Measurements from ENCODE around the gene FGF4. TPM values are rescaled to one million over a fixed set of nuclear protein-coding genes. Genes with fewer than 3 reads are reported as not detected.

FGF4 gene
- total and polyA plus RNA-seq, 12 donors = not detected

DNA sequence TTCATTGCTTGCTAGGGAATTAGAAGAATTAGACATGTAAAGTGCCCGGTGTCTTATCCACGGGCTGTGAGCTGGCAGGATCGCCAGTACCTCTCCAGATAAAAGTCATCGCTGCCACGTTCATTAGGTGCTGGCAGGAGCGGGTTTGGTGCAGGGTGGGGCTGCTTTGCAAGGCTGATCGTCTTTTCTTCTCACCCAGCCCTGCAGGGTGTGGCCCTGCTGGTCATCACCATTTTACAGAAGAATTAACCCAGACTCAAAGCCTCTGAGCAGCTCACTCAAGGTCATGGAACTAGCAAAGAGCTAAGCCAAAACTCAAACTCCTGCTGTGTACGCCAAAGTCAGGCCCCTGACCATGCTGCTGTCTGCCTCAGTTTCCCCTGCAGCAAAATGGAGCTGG lies 6.1 kb upstream of the FGF4 start:
- intact Hi-C loops (cut with DNase I) = no loop called here
- no peaks in the 10 kb centered on the region for H3K4me1 ChIP-seq
- 50 to 68% methylated on average over 8 of the region's 8 CpGs for WGBS, 2 donors
- TF ChIP-seq, protein P1, sequence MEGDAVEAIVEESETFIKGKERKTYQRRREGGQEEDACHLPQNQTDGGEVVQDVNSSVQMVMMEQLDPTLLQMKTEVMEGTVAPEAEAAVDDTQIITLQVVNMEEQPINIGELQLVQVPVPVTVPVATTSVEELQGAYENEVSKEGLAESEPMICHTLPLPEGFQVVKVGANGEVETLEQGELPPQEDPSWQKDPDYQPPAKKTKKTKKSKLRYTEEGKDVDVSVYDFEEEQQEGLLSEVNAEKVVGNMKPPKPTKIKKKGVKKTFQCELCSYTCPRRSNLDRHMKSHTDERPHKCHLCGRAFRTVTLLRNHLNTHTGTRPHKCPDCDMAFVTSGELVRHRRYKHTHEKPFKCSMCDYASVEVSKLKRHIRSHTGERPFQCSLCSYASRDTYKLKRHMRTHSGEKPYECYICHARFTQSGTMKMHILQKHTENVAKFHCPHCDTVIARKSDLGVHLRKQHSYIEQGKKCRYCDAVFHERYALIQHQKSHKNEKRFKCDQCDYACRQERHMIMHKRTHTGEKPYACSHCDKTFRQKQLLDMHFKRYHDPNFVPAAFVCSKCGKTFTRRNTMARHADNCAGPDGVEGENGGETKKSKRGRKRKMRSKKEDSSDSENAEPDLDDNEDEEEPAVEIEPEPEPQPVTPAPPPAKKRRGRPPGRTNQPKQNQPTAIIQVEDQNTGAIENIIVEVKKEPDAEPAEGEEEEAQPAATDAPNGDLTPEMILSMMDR (IDR thresholded peaks at IDR 0.05) = no peak
- no peak for ATAC-seq
- H3K27me3 ChIP-seq = peaks cover 0 to 46% (median 26%) of the 10 kb centered on the region in 7 donors
- no peaks in the 10 kb centered on the region for H3K36me3 ChIP-seq
- H3K4me3 ChIP-seq = no peak overlapping the region
- no peak for DNase-seq
- no peak overlapping the region for H3K27ac ChIP-seq
- no peaks in the 10 kb centered on the region for H3K9me3 ChIP-seq

DNA sequence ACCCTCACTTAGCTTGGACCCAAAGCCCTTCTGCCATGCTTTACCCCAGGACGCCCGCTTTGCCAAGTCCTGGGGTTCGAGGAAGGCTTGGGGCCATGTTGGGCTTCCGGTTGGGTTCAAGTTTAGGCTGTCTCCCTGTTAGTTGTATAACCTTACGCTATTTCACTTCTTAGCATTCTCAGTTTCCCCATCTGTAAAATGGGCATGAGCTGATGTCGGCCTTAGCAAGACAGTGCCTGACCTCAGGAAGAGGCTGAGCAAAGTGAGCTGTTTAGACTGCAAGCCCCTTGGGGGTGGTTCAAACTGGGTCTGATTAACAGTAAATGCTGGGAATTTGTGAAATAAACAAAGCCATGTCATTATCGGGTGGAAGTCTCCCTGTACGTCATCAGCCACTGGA lies 3.2 kb upstream of the FGF4 start:
- Histone ChIP-seq H3K9me3 (no peaks in the 10 kb centered on the region), H3K27me3 (peaks cover 16 to 73% (median 54%) of the 10 kb centered on the region in 7 donors), H3K4me1 (peaks cover 0 to 3% (median 0%) of the 10 kb centered on the region in 9 donors), H3K36me3 (no peaks in the 10 kb centered on the region), H3K4me3 (no peak overlapping the region), H3K27ac (no peak overlapping the region)
- no peak for ATAC-seq
- intact Hi-C loops (cut with DNase I) = no loop called here
- no peak for DNase-seq
- 89% methylated on average over 8 of the region's 8 CpGs for WGBS, 2 donors
- TF ChIP-seq, protein P1 (IDR thresholded peaks at IDR 0.05) = no peak

DNA sequence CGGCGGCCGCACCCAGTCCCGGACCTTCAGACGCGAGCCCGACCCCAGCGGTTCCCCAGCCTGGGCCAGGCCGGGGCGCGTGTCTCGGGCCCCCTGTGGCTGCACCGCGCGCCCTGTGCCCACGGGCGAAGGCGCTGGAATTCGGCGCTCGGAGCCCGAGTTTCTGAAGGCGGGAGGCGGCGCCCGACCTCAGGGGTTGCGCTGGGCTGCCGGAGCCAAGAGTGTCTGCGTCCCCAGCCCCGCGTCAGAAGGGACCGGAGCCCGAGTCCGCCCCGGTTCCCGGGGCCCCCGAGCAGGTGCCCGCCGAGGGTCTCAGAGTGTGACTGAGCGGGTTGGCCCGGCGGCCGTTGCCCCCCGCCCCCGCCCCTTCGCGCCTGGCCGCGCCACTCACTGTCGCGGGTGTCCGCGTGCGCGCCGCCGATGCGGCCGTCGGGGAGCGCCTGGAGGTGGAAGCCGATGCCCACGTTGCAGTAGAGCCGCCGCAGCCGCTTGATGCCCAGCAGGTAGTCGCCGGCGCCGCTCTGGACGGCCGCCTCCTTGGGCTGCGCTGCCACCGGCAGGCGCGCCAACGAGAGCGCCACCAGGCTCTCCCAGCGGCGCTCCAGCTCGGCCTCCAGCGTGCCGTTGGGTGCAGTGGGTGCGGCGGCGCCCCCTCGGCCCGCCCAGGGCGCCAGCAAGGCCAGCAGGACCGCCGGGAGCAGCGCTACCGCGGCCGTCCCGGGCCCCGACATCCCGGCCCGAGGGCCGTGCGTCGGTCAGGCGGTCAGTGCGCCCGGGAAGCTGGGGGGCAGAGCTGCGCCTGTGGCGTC lies 583 bp downstream of the FGF4 start:
- Histone ChIP-seq H3K4me1 (peaks cover 0 to 3% (median 0%) of the 10 kb centered on the region in 9 donors), H3K9me3 (no peaks in the 10 kb centered on the region), H3K27ac (no peak overlapping the region), H3K27me3 (peaks cover 16 to 91% (median 82%) of the 10 kb centered on the region in 7 donors), H3K36me3 (no peaks in the 10 kb centered on the region), H3K4me3 (no peak overlapping the region)
- intact Hi-C loops (cut with DNase I) = no loop called here
- 1 to 2% methylated on average over 104 to 107 of the region's 107 CpGs for WGBS, 2 donors
- TF ChIP-seq, protein P1 (IDR thresholded peaks at IDR 0.05) = no peak
- ATAC-seq = no peak
- no peak for DNase-seq

DNA sequence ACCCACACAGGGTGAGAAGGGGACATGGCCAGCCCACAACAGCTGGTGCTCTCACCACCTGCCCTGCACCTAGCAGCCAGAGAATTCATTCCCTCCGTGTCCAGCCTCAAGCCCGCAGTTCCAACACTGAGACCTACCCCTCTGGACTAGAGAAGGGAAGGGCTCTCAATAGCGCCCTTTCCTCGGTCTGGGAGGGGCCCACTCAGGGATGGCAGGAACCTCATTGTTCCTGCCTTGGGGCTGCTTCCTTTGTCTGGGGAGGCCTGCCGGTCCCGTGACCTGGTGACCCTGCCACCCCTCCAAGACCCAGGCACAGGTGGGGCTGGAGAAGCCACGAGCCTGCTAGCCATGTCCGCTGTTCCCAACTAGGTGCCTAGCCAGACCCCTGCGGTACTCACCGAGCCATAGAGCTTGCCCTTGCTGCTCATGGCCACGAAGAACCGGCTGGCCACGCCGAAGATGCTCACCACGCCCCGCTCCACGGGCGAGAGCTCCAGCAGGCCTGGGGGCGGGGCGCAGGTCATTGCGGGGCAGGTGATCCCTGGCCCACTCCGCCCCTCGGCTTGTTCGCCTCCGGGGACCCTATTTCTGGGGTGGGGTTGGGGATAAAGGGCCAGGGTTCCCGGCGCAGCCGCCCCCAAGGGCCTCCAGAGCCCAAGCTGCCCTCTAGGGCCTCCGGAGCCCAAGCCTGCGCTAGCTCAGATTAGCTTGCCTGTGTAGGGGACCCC lies 1.4 kb downstream of the FGF4 start:
- Histone ChIP-seq H3K36me3 (no peaks in the 10 kb centered on the region), H3K9me3 (peaks cover 0 to 4% (median 0%) of the 10 kb centered on the region in 11 donors), H3K27me3 (peaks cover 16 to 98% (median 87%) of the 10 kb centered on the region in 7 donors), H3K4me1 (peaks cover 0 to 3% (median 0%) of the 10 kb centered on the region in 9 donors), H3K27ac (no peak overlapping the region), H3K4me3 (no peak overlapping the region)
- ATAC-seq = no peak
- intact Hi-C loops (cut with DNase I) = no loop called here
- DNase-seq = no peak
- 10 to 13% methylated on average over 30 of the region's 30 CpGs for WGBS, 2 donors
- TF ChIP-seq, protein P1 (IDR thresholded peaks at IDR 0.05) = no peak
